Hepatocyte (in vitro differentiated cells): Measurements from ENCODE around the gene CTSC.

Source experiments
- CTCF ChIP-seq: fragments of 200-600 bp; sonication (generic); IDR thresholded peaks from 2 replicates; pipeline ENCODE4 v1.5.1; 2016; ENCODE audit warnings: antibody characterized with exemption, mild to moderate bottlenecking; ENCODE audit not compliant: poor library complexity
- EZH2 ChIP-seq: fragments of 200-600 bp; sonication (generic); IDR thresholded peaks from 2 replicates; pipeline ENCODE4 v1.6.1; 2016; ENCODE audit warnings: antibody characterized with exemption, mild to moderate bottlenecking, borderline replicate concordance
- EZH2phosphoT487 ChIP-seq: fragments of 200-600 bp; sonication (generic); IDR thresholded peaks from one replicate; pipeline ENCODE4 v1.6.1; 2018; ENCODE audit warnings: antibody characterized with exemption, mild to moderate bottlenecking, low read depth, moderate library complexity; ENCODE audit not compliant: unreplicated experiment, severe bottlenecking

GRCh38 chr11:88348870-88349269 is 11.3 kb upstream of the CTSC start:
- no peak for TF ChIP-seq CTCF
- no peak for TF ChIP-seq EZH2phosphoT487
- no peak for TF ChIP-seq EZH2
